HG02642 (cell line): ENCODE results near the gene ARL11.
"Not testable (repeated sequence)": the region's sequence is repeated elsewhere in the genome, so short reads cannot be mapped to it uniquely, and the experiment has no call there.

ENCODE experiments used
- ATAC-seq: cut with Tn5 transposase; IDR thresholded peaks from one replicate; pipeline ENCODE4 v1.9.1; 2021; ENCODE audit warnings: mild to moderate bottlenecking; ENCODE audit not compliant: unreplicated experiment, poor library complexity

ARL11 gene

DNA sequence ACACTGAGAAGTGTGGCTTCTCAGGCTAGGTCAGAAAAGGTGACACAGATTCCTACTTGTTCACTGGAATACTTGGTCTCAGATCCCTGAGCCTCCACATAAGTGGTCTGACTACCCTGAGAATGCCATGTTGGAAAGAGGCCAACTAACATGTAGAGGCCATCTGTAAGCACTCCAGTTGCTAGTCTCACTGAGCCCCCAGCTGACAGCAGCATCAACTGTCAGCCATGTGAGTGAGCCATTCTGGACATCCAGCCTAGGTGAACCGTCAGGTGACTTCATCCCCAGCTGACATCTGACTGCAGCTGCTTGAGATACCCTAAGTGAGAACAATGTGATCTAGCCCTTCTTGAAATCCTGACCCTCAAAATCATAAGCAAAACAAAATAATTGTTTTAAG, 18.1 kb upstream of the ARL11 start:
- ATAC-seq = no peak

DNA sequence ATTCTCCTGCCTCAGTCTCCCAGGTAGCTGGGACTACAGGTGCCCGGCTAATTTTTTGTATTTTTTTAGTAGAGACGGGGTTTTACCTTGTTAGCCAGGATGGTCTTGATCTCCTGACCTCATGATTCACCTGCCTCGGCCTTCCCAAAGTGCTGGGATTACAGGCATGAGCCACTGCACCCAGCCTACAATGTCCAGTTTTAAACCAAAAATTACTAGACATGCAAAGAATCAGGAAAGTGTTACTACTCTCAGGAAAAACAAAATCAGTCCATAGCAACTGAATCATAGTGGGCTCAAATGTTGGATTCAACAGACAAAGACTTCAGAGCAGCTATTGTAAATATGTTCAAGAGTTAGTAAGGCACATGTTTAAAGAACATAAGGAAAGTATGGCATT, 16.3 kb upstream of the ARL11 start:
- ATAC-seq = not testable (repeated sequence)

DNA sequence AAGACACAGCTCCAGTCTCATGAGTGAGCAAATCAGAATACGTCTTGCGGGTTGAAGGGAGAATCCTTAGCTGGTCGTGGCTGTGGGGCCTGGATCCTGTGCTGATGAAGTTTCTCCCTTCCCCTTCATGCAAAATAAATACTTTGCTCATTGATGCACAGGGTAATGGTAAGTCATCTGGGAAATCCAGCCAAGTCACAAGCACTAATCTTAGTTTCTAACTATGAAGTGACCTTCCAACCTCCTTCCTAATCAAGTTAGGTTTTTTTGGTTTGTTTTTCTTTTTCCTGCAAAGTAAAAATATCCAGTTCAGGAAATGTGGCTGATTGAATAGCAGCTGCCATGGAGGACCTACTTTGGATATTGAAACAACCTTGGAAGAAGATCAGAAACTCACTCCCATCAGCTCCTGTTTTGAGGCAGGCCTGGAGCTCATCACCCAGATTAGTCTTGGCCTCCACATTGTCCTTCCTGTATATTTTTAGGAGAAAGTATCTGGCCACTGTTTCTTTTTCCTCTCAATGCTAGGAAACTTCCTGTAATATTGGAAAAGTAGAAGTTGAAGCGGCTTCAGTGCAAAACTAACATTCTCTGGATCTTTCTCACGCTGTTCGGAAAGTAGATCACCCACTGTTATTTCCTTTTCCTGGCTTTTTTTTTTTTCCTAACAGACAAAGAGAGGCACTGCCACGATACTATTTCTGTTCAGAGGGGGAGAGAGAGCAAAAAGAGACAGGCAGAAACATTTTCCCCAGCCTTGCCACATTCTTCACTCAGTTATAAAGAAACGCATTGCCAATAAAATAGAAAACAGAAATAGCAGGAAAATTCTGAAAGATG, 12.3 kb upstream of the ARL11 start:
- ATAC-seq = no peak

DNA sequence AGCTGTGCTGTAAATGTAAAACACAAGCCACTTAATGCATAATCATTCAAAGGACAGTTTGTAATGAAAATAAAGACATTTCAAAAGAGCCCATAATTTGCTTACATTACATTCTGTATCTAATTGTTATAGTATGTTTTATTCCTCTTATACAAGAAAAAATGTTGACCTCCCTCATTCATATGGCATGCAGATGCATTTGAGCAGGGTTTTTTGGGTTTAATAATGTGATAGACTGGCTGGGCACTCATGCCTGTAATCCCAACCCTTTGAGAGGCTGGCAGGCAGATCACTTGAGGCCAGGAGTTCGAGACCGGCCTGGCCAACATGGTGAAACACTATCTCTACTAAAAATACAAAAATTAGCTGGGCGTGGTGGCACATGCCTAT, 11.6 kb upstream of the ARL11 start:
- ATAC-seq = no peak

DNA sequence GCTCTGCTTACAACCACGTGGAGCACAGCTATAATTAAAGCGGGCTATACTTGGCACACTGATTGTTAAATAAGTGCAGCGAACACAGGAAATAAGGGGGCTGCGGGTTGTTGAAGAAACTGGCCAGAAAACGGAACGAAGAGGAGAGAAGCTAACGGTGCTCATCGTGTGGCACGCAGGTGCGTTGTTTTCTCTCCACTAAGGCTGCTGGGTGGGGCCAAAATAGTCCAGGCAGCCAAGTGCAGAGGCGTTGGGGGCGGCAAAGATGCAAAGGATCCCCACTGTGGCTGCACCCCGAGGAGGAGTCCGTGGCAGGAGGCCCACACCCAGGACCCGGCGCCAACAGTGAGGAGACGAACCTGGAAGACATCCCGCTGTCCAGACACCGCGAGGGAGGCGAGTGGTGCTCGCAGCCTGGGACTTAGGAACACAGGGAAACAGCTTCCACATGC, 8.1 kb upstream of the ARL11 start:
- peak; percentile 83 for ATAC-seq

DNA sequence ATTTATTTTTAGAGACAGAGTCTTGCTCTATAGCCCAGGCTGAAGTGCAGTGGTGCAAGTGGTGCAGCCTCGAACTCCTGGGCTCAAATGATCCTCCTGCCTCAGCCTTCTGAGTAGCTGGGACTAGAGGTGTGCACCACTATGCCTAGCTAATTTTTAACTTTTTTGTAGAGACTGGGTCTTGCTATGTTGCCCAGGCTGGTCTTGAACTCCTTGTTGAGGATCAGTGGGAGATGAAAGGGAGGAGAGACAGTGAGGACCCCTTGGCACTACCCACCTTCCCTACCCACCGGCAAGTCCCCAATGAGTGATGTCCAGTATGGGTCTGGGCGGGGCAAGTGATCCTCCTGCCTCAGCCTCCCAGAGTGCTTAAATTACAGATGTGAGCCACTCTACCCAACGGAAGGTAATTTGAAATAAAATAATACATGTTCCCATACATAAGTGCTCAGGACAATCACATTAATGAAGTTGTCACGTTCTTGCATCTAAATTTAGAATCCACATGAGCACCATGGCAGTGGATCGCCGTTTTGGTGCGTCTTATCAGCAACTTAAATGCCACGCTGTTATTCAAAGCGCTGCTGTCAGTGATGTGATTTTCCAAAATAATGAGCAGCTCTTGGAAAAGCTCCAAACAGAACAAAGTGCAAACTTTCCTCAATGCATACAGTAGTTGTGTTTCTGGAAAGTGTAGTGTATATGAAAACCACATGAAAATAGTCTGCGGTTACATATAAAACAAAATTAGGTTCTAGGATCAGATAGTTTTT, 5.9 kb upstream of the ARL11 start:
- no peak for ATAC-seq

DNA sequence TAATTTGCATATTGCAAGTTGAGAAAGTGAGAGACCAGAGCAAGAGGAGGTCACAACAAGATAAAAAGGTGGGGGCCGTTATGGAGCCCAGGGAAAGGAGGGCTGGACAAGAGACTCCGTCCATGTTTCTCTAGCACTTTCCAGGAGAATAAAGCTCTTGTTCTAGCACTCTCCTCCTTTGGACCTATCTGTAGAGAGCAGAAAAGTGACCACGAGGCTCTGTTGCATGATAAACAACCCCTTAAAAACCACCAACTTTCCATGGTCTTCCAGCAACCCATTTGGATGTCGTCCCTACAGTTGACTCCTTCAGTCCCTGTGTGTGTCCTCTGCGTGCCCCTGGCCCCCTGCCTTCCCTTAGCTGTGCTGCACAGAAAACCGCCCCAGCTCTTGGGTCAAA, 4.1 kb upstream of the ARL11 start:
- ATAC-seq = no peak

DNA sequence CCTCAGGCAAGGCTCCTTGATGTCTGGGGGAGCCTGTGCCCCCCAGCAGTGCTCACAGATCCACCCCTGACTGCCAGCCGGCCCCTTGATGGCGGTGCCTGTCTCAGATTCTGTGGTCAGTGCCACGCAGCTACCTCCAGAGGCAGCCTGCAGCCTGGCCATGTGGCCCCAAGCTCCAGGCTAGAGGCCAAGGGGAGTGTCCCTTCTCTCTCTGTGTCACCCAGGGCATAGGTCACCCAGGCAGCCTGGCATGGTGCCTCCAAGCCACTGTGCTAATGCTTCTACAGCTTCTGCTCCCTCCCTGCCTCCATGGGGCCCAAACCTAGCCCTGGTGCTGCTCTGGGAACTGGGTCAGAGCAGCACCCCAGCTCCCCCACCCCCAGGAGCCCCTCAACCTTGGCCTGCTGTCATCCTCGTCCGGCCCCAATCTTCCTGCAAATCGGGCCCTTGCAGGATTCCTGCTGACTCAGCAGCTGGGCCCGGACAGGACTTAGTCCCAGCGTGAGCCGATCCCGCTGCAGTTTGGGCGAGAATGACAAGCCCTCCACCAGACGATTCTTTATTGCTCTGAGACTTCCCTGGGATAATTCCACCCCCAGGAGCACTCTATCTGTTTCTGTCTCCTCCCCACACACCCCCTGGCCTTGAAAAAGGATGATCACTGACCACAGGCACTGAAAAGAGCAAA, 2.8 kb upstream of the ARL11 start:
- no peak for ATAC-seq

DNA sequence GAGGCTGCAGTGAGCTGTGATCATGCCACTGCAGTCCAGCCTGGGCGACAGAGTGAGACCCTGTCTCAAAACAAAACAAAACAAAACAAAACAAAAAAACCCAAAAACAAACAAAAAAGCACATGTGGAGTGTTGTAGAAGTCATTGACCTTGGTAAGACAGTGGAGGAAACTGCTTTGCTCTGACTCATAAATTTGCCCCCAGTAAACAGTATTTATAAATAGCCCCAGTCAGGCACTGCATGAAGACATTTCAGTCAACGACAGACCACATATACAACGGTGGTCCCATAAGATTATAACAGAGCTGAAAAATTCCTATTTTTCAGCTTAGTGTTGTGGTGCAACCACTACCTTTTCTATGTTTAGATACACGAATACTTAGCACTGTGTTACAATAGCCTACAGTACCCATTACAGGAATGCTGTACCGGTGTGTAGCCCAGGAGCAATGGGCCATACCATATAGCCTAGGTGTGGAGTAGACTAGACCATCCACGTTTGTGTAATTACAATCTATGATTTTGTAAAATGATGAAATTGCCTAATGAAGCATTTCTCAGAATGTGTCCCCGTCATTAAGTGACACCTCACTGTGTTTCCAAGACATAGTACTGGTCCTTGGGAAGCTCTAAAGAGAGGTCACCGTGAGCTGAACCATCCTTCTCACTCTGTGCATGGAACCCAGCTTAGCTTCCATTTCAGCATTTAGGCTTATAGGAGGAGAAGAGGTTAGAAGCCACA, 1.1 kb downstream of the ARL11 start:
- no peak for ATAC-seq

DNA sequence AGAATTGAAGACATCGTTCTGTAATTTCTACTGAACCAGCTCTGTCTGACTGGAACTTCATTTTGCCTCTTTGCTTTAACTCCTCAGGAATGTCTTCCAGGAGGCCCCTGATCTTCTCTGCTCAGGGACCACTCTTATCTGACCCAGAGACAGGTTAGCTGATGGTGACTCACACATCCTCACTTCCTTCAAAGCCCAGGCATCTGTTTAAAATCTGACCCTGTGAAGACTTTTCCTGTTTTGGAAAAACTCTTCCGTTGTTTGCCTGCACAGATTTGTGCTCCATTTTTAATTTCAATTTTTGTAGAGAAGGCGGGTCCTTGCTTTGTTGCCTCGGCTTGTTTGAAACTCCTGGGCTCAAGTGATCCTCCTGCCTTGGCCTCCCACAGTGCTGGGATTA, 1.6 kb downstream of the ARL11 start:
- no peak for ATAC-seq

DNA sequence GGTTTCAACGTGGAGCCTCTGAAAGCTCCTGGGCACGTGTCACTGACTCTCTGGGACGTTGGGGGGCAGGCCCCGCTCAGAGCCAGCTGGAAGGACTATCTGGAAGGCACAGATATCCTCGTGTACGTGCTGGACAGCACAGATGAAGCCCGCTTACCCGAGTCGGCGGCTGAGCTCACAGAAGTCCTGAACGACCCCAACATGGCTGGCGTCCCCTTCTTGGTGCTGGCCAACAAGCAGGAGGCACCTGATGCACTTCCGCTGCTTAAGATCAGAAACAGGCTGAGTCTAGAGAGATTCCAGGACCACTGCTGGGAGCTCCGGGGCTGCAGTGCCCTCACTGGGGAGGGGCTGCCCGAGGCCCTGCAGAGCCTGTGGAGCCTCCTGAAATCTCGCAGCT, 2.3 kb downstream of the ARL11 start:
- ATAC-seq = no peak

DNA sequence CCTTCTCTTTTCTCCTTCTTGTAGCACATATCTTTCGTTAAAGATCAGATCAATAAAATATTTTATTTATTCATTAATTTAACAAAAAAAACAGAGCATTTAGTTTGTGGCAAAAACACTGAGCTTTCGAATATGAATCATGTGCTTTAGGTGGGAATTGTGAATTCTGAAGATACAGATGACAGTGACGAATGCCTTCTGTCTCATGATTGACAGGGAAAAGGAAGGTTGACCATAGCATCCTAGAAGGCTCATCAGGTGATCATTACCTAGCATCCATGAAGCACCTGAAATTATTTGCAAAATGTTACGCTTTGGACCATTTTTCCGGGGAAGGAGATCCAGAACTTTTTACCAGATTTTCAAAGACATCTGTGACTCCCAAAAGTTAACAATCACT, 3.8 kb downstream of the ARL11 start:
- no peak for ATAC-seq

DNA sequence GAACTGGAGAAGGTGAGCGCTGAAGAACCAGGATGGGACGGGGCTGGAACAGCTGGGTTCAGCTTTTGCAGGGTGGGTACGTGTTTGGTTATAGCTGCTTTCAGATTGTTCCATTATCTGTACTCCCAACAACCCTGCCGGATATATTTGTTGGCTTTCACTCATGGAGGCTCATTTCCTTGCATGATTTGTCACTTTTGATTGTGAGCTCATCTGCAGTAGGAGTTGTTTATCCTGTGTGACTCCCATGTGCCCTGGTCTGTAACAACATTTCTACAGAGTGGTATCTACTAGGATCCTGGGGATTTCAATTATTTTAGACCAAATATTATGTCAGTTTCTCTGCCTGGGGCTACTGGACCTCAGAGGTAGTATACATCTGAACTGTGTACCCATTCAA, 5.4 kb downstream of the ARL11 start:
- no peak for ATAC-seq

DNA sequence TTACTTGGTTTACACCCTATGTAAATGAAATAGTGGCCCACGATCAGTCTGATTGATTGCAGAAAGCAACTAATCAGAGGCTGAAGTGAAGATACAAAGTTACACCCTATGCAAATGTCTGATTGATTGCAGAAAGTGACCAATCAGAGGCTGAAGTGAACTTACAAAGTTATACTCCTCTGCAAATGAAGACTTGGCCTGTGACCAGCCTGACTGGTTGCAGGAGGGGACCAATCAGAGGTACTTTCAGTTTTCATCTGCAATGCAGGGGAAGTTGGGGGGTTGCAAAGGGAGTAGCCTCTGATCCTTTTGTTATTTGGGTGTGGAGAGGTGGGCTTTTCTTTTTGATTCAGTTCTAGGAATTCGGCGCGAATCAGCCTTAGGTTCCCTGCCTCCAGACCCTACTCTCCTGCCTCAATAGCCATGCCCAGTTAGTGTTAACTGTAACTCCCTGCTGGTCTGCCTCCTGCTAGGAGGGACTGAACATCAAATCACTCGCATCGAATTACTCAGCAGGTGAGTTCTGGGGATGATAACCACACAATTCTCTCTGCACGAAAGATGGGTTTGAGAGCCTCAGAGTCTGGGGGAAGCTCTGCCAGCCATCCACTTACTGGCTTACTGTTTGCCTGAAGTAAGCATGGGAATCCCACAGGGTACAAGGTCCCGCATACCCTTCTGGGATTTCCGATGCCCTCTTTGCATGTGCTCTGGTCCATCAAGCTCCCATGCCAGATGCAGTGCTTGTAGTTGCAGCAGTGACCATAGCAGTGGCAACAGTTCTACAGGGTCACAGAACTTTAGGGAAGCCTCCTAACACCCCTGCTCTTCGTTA, 7.5 kb downstream of the ARL11 start:
- peak; percentile 58 for ATAC-seq

DNA sequence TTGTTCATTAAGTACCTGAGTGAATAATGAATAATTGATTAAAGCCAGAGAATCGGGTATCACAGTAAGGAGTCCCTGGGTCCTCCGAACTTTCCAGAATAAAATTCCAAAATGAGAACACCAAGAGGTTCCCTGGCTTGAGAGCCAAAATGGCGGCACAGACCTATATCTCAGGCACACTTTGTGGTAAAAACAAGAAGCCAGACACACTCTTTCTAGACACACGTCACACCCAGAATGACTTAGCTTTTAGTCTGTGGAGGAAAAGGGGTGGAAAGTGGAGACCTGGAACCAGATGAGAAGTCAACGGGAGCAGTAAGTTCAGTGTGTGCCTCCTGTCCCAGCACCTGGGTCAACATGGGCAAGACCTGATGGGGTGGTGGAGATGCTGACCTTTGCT, 8.4 kb downstream of the ARL11 start:
- ATAC-seq = no peak

DNA sequence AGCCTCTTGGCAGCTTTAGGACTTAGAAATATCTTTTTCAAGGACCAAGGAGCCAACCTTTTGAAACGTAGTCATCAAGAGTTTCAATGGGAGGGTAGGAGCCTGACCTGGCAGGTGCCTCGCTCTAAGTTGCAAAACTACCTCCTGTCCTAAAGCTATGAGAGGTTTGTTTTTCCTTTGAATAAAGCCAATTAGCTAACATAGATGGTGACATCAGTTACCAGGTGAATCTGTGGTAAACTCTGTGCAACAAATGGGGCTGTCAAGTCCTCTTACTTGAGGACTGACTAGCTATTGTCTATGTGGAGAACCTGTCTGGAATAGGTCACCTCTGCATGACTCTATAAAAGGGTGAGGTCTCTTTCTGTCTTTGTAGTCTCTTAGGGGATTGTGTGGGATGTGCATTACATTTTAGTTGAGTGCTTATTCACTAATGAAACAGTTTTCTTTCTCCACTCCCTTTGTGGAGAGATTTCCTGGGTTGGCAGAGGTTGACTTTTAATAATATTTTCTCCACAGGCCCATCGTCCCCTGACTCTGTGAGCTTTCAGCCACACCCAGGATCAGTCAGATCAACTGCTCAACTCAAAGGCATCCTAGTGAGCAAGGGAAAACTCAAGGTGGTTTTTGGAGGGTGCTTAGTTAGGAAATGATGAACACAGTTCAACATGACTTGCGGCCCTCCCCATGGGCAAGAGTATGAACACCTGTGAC, 9.9 kb downstream of the ARL11 start:
- ATAC-seq = no peak

DNA sequence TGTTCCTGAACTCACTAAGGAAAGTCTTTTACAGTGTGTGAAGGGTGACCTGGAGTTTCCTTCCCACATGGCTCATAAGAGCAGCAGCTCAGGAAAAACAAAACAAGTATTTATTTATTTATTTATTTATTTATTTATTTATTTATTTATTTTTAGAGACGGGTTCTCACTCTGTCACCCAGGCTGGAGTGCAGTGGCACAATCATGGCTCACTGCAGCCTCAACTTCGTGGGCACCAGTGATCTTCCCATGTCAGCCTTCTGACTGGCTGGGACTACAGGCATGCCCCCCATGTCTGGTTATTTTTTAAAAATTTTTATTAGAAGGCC, 10.4 kb downstream of the ARL11 start:
- no peak for ATAC-seq

DNA sequence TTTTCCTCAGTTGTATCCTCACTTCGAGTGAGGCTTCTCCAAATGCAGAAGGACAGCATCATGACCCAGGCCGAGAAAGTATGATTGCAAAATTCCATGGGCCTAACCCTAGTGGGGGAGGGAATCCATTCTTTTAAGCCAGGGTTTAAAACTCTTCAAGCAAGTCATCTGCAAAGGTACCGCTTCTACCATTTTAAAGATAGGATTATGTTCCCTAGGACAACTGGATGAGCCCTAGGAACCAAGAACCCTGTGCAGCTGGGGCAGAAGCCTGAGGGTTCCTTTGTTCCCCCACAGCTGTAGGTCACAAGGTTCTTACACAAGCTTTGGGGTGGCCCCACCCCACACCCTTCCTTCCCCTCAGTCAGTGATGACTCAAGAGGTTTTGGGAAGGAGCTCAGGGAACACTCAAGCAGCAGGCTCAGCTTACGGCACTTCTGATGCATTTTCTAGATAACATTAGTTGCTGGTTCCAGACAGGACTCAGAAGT, 13.5 kb downstream of the ARL11 start:
- ATAC-seq = no peak

DNA sequence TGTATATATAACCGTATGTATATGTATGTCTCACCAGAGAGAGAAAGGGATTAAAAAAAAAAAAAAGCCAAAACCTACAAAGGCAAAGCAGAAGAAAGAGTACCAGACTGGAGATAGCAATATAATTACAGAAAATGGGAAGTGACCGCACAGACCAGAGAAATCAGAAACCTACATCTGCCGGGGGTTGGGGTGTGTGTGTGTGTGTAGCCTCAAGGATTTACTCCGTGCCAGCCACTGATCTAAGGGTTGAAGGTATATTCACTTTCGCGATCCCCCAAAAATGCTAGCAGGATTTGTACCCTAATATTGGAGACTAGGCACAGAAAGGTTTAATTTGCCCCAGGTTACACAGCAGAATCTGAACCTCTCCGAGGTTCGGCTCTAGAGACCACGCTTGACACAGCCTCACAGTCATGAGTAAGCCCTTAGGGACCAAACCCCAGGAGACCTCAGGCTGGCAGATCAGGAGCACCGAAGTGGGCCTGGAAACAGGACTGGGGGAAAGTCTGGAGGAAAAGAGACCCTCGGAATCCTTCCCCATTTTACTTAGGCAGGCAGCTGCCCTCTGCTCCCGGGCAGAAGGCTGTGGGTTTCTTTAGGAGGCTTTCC, 14.8 kb downstream of the ARL11 start:
- no peak for ATAC-seq
